Esophagus squamous epithelium (tissue), 5 donors: Measurements from ENCODE around the gene SMIM35. TPM values are rescaled to one million over a fixed set of nuclear protein-coding genes. Genes with fewer than 3 reads are reported as not detected.

Source experiments
- DNase-seq: peaks from one replicate; lab custom pipeline; 2025; lab: John Stamatoyannopoulos, UW
- H3K27ac ChIP-seq, 4 donors: fragments of 200-600 bp; sonication (generic); one replicate each; pipeline ENCODE4 v1.5.1; 2016 to 2019; ENCODE audit warnings: mild to moderate bottlenecking in 1 of 4
- H3K27me3 ChIP-seq, 4 donors: fragments of 200-600 bp; sonication (generic); 1 replicate in 3 of 4; 2 replicates in 1 of 4; pipeline versions ENCODE4 v1.5.1 to v1.6.0; 2017 to 2021; ENCODE audit warnings: antibody characterized with exemption in 1 of 4
- H3K36me3 ChIP-seq, 3 donors: fragments of 200-600 bp; sonication (generic); one replicate each; pipeline ENCODE4 v1.5.1; 2016 to 2019
- H3K4me1 ChIP-seq, 3 donors: fragments of 200-600 bp; sonication (generic); one replicate each; pipeline ENCODE4 v1.5.1; 2017 to 2019
- H3K4me3 ChIP-seq, 4 donors: fragments of 200-600 bp; sonication (generic); 1 replicate in 3 of 4; 2 replicates in 1 of 4; pipeline ENCODE4 v1.5.1; 2016 to 2019; ENCODE audit warnings: mild to moderate bottlenecking in 2 of 4, moderate library complexity in 1 of 4
- H3K9me3 ChIP-seq, 3 donors: fragments of 200-600 bp; sonication (generic); one replicate each; pipeline ENCODE4 v1.5.1; 2016 to 2019
- CTCF ChIP-seq, 6 experiments: fragments of 450-650 bp in 4 of 6; fragments of 200-600 bp in 2 of 6; sonication (generic) in 2 of 6; IDR thresholded peaks; one replicate each; pipeline ENCODE4 v1.5.1; 2016 to 2019; ENCODE audit warnings: antibody characterized with exemption in 6 of 6, mild to moderate bottlenecking in 4 of 6, moderate library complexity in 4 of 6
- POLR2A ChIP-seq, 4 donors: fragments of 450-650 bp; IDR thresholded peaks; one replicate each; pipeline ENCODE4 v1.6.1; 2017; ENCODE audit warnings: antibody characterized with exemption in 4 of 4, mild to moderate bottlenecking in 4 of 4, moderate library complexity in 3 of 4
- WGBS, 2 donors: methylation state at CpG; one replicate each; pipeline ENCODE4 v1.1.5; 2018; 5-methylcytosine and 5-hydroxymethylcytosine counted together
- intact Hi-C: fragments of 100-400 bp; cut with DNase I; formaldehyde crosslinking; loops from one replicate; pipeline ENCODE4 v1.15.0; 2022
- total RNA-seq, 4 donors: library from RNA; depleted of rRNA; stranded (reverse); fragments of >200 nt; gene quantifications; one replicate each; pipeline ENCODE4 v1.1.0, GENCODE V29; 2016
- donor health status: DM: yes; HTN: yes; CAD: no.

Gene SMIM35
- total RNA-seq, 4 donors from 2014 or later: not detected

DNA sequence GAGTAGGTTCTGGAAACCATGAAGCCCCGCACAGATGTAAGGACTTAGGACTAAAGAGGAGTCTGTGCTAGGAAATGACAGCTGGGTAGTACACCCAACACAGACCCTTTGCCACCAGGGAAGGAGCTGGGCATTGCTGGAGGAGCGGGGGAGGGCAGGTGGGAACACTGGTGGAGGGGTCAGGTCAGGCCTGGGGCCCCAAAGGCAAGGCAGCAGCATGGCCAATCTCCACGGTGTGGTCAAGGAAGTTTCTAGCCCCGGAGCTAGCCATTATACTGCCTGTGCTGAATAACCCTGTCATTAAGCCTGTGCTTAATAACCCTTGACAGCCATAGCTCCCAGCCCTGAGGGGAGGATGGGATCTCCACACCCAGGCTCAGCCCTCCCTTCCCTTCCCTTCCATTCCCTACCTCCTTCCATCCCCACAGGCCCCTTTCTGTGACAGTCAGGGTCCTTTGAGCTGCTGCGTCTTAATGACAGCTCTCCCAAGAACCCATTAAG, 7.8 kb downstream of the SMIM35 start:
- peaks cover 0 to 7% (median 0%) of the 10 kb centered on the region in 4 donors for H3K27me3 ChIP-seq
- intact Hi-C loops: no loop called here
- WGBS, 2 donors: 65 to 86% methylated on average over 4 of the region's 5 CpGs

DNA sequence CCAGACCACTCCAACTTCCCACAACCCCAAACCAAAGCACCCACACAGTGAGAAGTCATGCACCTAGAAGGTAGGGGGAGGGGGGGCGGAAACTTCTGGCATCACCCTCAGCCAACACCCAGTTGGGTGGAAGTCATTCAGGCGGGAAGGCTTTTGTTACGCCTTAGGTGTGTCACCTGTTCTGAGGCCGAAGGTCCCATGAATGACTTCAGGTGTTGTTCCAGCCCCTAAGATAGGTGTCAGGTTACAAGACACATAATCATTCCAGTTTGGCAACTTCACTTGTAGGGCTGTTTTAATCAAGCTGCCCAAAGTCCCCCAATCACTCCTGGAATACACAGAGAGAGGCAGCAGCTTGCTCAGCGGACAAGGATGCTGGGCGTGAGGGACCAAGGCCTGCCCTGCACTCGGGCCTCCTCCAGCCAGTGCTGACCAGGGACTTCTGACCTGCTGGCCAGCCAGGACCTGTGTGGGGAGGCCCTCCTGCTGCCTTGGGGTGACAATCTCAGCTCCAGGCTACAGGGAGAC, 9.9 kb downstream of the SMIM35 start, which contains the start of gene TMPRSS4:
TSS of gene TMPRSS4 (plus strand) at position 325 of the 528 bp plus-strand sequence. CDS start 225 bp downstream, outside the sequence.
- Histone ChIP-seq H3K27ac (peak within 1 kb of the TSS; percentile 82 to 93 (median 90)), H3K4me1 (peaks cover 13 to 75% (median 24%) of the 10 kb centered on the region in 3 donors), H3K27me3 (peaks cover 0 to 7% (median 0%) of the 10 kb centered on the region in 4 donors), H3K36me3 (peaks cover 0 to 6% (median 0%) of the 10 kb centered on the region in 3 donors), H3K4me3 (peak within 1 kb of the TSS; percentile 48 to 64 (median 56)), H3K9me3 (no peaks in the 10 kb centered on the region)
- no peak for TF ChIP-seq CTCF (IDR thresholded peaks at IDR 0.05)
- TF ChIP-seq POLR2A (IDR thresholded peaks at IDR 0.05): peak in 3 of 4 donors; percentile 74 to 79 (median 77)
- 20 to 62% methylated on average over 1 to 3 of the region's 7 CpGs for WGBS, 2 donors
- DNase-seq: no peak
- intact Hi-C loops: no loop called here

More for the DNA sequence above, 7.8 kb downstream of the SMIM35 start:
- TF ChIP-seq POLR2A (IDR thresholded peaks at IDR 0.05) (no peak), CTCF (IDR thresholded peaks at IDR 0.05) (no peak)
- H3K9me3 ChIP-seq: no peaks in the 10 kb centered on the region
- H3K27ac ChIP-seq: peak overlapping the region in 3 of 4 donors; percentile 60 to 92 (median 89)
- peak overlapping the region; percentile 48 to 64 (median 56) for H3K4me3 ChIP-seq
- H3K4me1 ChIP-seq: peaks cover 13 to 81% (median 24%) of the 10 kb centered on the region in 3 donors
- peaks cover 0 to 28% (median 0%) of the 10 kb centered on the region in 3 donors for H3K36me3 ChIP-seq
- no peak for DNase-seq

DNA sequence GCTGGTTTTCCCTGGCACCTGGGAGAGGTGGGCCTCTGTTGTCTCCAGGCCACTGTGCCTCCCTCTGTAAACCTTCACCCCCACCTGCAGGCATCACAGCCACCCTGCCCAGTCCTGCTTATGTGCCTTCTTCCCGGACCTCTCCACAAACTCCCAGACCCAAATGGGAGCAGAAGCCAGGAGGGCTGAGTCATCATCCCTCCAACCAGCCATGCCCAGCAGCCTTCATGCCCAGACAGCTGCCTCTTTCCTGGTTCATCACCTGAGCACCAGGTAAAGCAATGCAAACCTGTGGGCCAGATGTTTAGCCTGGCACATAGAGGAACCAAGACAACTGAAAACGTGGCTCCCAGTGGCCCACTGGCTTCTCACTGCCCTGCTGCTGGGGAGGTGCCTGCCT, 12.0 kb downstream of the SMIM35 start:
- H3K36me3 ChIP-seq: no peaks in the 10 kb centered on the region
- DNase-seq: no peak
- 11% methylated on average over 1 of the region's 2 CpGs; no CpG with 5 or more reads in 1 of the 2 donors for WGBS, 2 donors
- no peaks in the 10 kb centered on the region for H3K9me3 ChIP-seq
- no peak overlapping the region for H3K4me3 ChIP-seq
- H3K27me3 ChIP-seq: peaks cover 0 to 7% (median 0%) of the 10 kb centered on the region in 4 donors
- H3K4me1 ChIP-seq: peaks cover 13 to 55% (median 21%) of the 10 kb centered on the region in 3 donors
- intact Hi-C loops: no loop called here
- peak overlapping the region; percentile 68 to 93 (median 88) for H3K27ac ChIP-seq
- TF ChIP-seq POLR2A (IDR thresholded peaks at IDR 0.05) (peak in 1 of 4 donors; percentile 5), CTCF (IDR thresholded peaks at IDR 0.05) (no peak)

DNA sequence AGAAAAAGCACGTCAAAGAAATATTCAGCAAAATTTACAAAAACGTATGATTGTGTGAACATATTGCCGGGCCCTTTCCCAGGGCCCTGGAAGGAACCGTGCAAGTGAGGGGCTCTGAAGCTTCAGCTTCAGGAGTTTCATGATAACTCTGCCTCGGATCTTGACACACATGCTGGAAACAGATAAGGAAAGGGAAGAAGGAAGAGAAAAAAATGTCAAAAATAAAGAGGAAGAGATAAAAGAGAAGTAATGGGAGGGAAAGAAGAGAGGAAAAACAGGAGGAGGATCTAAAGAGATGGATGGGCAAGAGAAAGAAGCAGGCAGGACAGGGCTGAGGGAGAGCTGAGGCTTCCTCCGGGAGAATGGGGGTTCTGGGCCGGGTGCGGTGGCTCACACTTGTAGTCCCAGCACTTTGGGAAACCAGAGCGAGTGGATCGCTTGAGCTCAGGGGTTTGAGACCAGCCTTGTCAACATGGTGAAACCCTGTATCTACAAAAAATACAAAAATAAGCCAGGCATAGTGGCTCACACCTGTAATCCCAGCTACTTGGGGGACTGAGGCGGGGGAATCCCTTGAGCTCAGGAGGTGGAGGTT, 12.6 kb downstream of the SMIM35 start:
- no peak overlapping the region for H3K4me3 ChIP-seq
- H3K9me3 ChIP-seq: no peaks in the 10 kb centered on the region
- peak overlapping the region in 3 of 4 donors; percentile 85 to 93 (median 92) for H3K27ac ChIP-seq
- WGBS, 2 donors: 67 to 71% methylated on average over 11 of the region's 11 CpGs
- H3K36me3 ChIP-seq: no peaks in the 10 kb centered on the region
- intact Hi-C loops: no loop called here
- peaks cover 0 to 7% (median 0%) of the 10 kb centered on the region in 4 donors for H3K27me3 ChIP-seq
- DNase-seq: no peak
- TF ChIP-seq POLR2A (IDR thresholded peaks at IDR 0.05) (no peak), CTCF (IDR thresholded peaks at IDR 0.05) (no peak)
- H3K4me1 ChIP-seq: peaks cover 13 to 49% (median 21%) of the 10 kb centered on the region in 3 donors

DNA sequence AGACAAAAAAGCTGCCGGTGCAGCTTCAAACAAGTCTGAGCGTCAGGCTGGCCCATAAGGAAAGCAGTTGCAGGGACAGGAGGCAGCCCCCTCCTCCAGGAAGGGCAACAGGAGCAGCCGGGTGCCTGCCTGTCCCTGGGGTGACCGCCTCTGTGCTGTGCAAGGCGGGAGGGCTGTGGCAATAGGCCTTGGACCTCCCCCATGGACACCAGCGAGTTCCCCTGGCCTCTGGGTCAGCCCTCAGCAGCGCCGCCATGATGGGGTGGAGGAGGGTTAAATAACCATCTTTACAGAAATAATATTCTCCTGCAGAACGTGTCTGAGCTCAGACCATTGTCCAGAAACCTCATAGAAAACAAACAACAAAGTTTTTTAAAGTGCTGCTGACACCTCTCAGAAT, 13.2 kb downstream of the SMIM35 start:
- peaks cover 0 to 7% (median 0%) of the 10 kb centered on the region in 4 donors for H3K27me3 ChIP-seq
- DNase-seq: no peak
- H3K4me3 ChIP-seq: no peak overlapping the region
- peaks cover 13 to 43% (median 21%) of the 10 kb centered on the region in 3 donors for H3K4me1 ChIP-seq
- TF ChIP-seq CTCF (IDR thresholded peaks at IDR 0.05): no peak
- no peak for TF ChIP-seq POLR2A (IDR thresholded peaks at IDR 0.05)
- peak overlapping the region in 1 of 4 donors; percentile 93 for H3K27ac ChIP-seq
- intact Hi-C loops: no loop called here
- WGBS, 2 donors: 53 to 56% methylated on average over 2 to 3 of the region's 9 CpGs
- H3K9me3 ChIP-seq: no peaks in the 10 kb centered on the region
- H3K36me3 ChIP-seq: no peaks in the 10 kb centered on the region
